Inflammatory macrophage treated with lipopolysaccharide for 1 hour (primary cell): Measurements from ENCODE around the gene ZMYM2.

ENCODE experiments used
- DNase-seq, 2 donors: peaks; one replicate each; pipeline ENCODE4 v3.0.0-alpha.2; 2020 to 2022

The ZMYM2 gene

DNA sequence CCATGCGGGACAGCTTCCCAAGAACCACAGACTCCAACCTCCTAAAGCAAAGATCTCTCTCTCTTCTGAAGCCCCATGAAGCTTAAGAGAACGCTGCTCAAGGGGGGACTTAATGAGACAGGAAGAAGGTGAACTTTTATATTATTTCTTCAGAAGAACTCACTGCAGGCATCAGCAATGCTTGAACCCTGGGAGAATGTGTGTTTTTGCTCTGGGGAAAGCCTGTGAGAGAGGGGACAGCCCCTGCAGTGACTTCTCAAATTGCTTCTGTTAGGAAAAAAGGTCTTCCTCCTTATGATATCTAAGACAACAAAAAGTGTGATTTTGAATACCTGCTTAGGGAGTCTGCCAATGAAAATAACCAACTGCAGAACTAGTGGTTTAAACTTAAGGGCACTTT is 179.3 kb downstream of the ZMYM2 start:
- DNase-seq, result no peak

DNA sequence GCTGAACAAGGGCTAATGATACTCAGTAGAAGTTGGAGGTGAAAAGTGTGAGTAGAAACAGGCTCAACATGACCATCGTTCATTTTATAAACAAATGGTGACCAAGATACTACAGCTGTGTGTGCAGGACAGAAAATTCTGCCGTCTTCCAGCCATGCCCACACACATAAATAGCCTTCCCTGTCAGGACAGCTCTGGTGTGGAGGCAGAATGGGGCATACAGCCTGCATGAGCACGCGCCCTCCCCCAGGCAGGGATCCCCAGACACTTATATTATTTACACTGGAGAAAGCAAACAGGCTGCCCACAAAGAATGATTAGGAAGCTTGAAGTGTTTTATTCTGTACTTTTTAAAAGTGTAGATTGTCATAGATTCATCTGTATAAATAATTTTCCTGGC is 182.0 kb downstream of the ZMYM2 start:
- no peak for DNase-seq
